PC-9 (cell line): ENCODE data around the gene S100B. TPM values are rescaled to one million over a fixed set of nuclear protein-coding genes. Genes with fewer than 3 reads are reported as not detected.

Source experiments
- BruUV-seq: library from RNA; stranded (reverse); fragments of 400-500 nt; replicated peaks from 2 replicates; lab custom pipeline; 2021; lab: Mats Ljungman, UMichigan
- CTCF ChIA-PET: fragments of 300-600 bp; sonication (Branson Sonifier 250); formaldehyde crosslinking; loops from one replicate; lab custom pipeline; 2022; ENCODE audit warnings: antibody characterized with exemption; lab: Charles Lee
- POLR2A ChIA-PET: fragments of 300-600 bp; sonication (Branson Sonifier 250); formaldehyde crosslinking; loops from one replicate; lab custom pipeline; 2022; ENCODE audit warnings: antibody characterized with exemption; ENCODE audit not compliant: unreplicated experiment; lab: Charles Lee
- DNase-seq, 2 experiments: peaks; one replicate each; pipeline versions ENCODE4 v3.0.0 to v3.0.0-alpha.2; 2015 to 2022; ENCODE audit warnings: mixed read lengths in 1 of 2
- H2AFZ ChIP-seq: fragments of 200-600 bp; sonication (generic); 2 replicates; pipeline ENCODE4 v1.8.1; 2017; ENCODE audit warnings: antibody characterized with exemption
- H3F3A ChIP-seq: fragments of 200-600 bp; sonication (generic); 2 replicates; pipeline ENCODE4 v1.8.1; 2017; ENCODE audit warnings: antibody characterized with exemption, mild to moderate bottlenecking, low read depth; ENCODE audit not compliant: insufficient read depth
- H3K27ac ChIP-seq: fragments of 200-600 bp; sonication (generic); 2 replicates; pipeline ENCODE4 v1.6.1; 2016; ENCODE audit warnings: mixed run types
- H3K27me3 ChIP-seq: fragments of 200-600 bp; sonication (generic); 2 replicates; pipeline ENCODE4 v1.6.1; 2016; ENCODE audit warnings: low read depth, mixed run types; ENCODE audit not compliant: insufficient read depth
- H3K36me3 ChIP-seq: fragments of 200-600 bp; sonication (generic); 2 replicates; pipeline ENCODE4 v1.6.1; 2016; ENCODE audit warnings: low read depth, mixed run types
- H3K4me1 ChIP-seq: fragments of 200-600 bp; sonication (generic); replicated peaks from 2 replicates; pipeline ENCODE4 v1.6.1; 2016; ENCODE audit warnings: mixed run types; ENCODE audit not compliant: insufficient read depth
- H3K4me2 ChIP-seq: fragments of 200-600 bp; sonication (generic); 2 replicates; pipeline ENCODE4 v1.6.1; 2017; ENCODE audit warnings: mixed run types
- H3K4me3 ChIP-seq: fragments of 200-600 bp; sonication (generic); 2 replicates; pipeline ENCODE4 v1.6.1; 2016; ENCODE audit warnings: mixed run types
- H3K79me2 ChIP-seq: fragments of 200-600 bp; sonication (generic); 2 replicates; pipeline ENCODE4 v1.6.1; 2017; ENCODE audit warnings: low read depth, mixed run types
- H3K9me2 ChIP-seq: fragments of 200-600 bp; sonication (generic); 2 replicates; pipeline ENCODE4 v1.8.1; 2017; ENCODE audit warnings: mild to moderate bottlenecking; ENCODE audit not compliant: insufficient read depth
- H3K9me3 ChIP-seq: fragments of 200-600 bp; sonication (generic); 2 replicates; pipeline ENCODE4 v1.8.1; 2016; ENCODE audit warnings: low read depth; ENCODE audit not compliant: insufficient read depth
- H4K20me1 ChIP-seq: fragments of 200-600 bp; sonication (generic); 2 replicates; pipeline ENCODE4 v1.8.1; 2017; ENCODE audit not compliant: insufficient read depth
- EZH2 ChIP-seq: fragments of 200-600 bp; sonication (generic); IDR thresholded peaks from 2 replicates; pipeline ENCODE4 v1.8.0; 2017; ENCODE audit warnings: antibody characterized with exemption, low read depth
- intact Hi-C: fragments of 100-400 bp; cut with micrococcal nuclease; formaldehyde crosslinking; loops from one replicate; pipeline ENCODE4 v1.10.0; 2022; ENCODE audit not compliant: unreplicated experiment
- total RNA-seq: library from RNA; stranded (reverse); gene quantifications from 2 replicates; pipeline ENCODE4 v1.2.3, GENCODE V29; 2021
- TF ChIP-seq, protein P1 (sequence below): fragments of 200-600 bp; sonication (generic); conservative IDR thresholded peaks from 2 replicates; pipeline ENCODE4 v1.6.1; 2017; ENCODE audit warnings: mixed run types, antibody characterized with exemption, mild to moderate bottlenecking, moderate library complexity

Gene S100B
- total RNA-seq, 1 experiment from 2014 or later = not detected

DNA sequence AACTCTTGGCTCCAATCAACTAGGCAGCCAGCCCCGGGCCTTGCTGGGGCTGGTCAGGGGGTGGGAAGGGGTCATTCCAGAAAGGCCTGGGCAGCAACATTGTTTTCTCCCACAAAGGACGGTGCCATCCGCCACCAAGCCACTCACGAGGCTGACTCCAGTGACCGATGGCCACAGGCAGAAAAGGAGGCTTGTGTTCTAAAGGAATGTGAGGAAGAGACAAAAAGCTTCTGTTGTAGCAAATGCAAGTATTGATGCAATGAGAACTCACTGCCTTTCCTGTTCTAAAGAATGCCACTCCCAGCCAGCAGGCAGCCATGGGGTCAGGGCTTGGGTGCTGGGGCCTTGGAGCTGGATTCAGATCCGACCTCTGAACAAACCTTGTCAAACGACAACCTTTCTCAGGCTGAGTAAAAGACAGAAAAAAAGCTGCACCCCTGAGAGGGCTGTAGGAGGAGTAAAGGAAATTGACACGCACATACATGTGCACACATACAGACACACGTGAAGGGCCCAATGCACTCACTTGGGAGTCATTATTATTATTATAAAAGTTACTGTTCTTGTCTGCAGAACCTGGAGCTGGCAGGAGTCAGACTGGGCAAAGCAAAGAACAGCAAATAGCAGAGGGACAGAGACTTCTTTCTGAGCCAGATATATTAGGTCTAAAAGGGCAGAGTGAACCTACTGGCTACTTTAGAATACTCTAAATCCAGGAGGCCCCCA lies 16.7 kb upstream of the S100B start:
- H3K4me3 ChIP-seq = no peak overlapping the region
- no TSS peak for BruUV-seq
- no peak overlapping the region for H3K4me2 ChIP-seq
- no peak for DNase-seq
- CTCF ChIA-PET = no interaction called here
- TF ChIP-seq, protein P1, sequence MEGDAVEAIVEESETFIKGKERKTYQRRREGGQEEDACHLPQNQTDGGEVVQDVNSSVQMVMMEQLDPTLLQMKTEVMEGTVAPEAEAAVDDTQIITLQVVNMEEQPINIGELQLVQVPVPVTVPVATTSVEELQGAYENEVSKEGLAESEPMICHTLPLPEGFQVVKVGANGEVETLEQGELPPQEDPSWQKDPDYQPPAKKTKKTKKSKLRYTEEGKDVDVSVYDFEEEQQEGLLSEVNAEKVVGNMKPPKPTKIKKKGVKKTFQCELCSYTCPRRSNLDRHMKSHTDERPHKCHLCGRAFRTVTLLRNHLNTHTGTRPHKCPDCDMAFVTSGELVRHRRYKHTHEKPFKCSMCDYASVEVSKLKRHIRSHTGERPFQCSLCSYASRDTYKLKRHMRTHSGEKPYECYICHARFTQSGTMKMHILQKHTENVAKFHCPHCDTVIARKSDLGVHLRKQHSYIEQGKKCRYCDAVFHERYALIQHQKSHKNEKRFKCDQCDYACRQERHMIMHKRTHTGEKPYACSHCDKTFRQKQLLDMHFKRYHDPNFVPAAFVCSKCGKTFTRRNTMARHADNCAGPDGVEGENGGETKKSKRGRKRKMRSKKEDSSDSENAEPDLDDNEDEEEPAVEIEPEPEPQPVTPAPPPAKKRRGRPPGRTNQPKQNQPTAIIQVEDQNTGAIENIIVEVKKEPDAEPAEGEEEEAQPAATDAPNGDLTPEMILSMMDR = no peak
- no peak for TF ChIP-seq EZH2
- no peak overlapping the region for H2AFZ ChIP-seq
- POLR2A ChIA-PET = no interaction called here
- no peaks in the 10 kb centered on the region for H3K36me3 ChIP-seq
- no peaks in the 10 kb centered on the region for H3F3A ChIP-seq
- no peaks in the 10 kb centered on the region for H4K20me1 ChIP-seq
- H3K27me3 ChIP-seq = 0 out of 2 replicates have a peak, but pooled peaks cover 2% of the 10 kb centered on the region
- intact Hi-C loops = no loop called here
- H3K9me2 ChIP-seq = no peaks in the 10 kb centered on the region
- H3K79me2 ChIP-seq = no peaks in the 10 kb centered on the region
- H3K9me3 ChIP-seq = no peaks in the 10 kb centered on the region; the same call in 1 of the 2 replicates
- no peak overlapping the region for H3K27ac ChIP-seq
- H3K4me1 ChIP-seq = no peaks in the 10 kb centered on the region

DNA sequence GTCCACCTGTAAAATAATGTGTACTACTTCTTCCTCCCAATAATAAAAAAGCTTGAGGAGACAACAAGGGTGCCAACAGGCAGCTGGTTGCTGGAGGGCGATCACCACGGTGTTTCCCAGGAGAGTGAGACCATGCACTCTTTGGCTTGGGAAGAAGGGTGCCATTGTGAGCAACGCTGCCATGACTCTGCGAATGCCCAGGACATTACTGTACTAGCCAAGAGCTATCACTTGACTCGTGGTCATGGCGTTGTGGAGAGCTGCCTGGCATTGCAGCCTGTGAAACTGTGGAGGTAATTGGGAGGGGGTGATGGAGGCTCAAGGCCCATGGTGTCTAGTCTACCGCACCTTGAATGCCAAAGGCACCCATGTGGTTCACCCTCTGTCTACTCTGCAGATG lies 16.0 kb upstream of the S100B start:
- CTCF ChIA-PET = no interaction called here
- no peaks in the 10 kb centered on the region for H3K9me2 ChIP-seq
- BruUV-seq = no TSS peak

DNA sequence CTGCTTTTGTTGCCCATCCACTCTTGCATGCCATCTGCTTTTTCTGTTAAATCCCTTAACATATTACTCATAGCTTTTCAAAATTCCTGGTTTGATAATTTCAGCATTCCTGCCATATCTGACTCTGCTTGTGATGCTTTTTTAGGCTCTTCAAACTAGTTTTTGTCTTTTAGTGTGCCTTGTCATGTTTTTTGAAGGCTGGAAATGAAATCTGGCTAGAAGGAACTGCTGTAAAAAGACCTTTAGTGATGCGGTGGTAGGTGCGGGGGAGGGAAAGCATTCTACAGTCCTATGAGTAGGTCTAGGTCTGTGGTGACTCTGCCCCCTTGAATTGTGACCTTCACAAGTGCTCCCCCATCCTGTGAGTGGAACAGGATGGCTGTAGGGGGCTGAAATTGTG lies 15.0 kb upstream of the S100B start:
- Histone ChIP-seq H3K27ac (no peak overlapping the region), H3K36me3 (no peaks in the 10 kb centered on the region), H3F3A (no peaks in the 10 kb centered on the region), H3K9me3 (no peaks in the 10 kb centered on the region), H4K20me1 (no peaks in the 10 kb centered on the region), H3K4me2 (no peak overlapping the region), H2AFZ (no peak overlapping the region), H3K9me2 (no peaks in the 10 kb centered on the region), H3K79me2 (no peaks in the 10 kb centered on the region), H3K4me1 (no peaks in the 10 kb centered on the region), H3K27me3 (0 out of 2 replicates have a peak, but pooled peaks cover 2% of the 10 kb centered on the region), H3K4me3 (no peak overlapping the region)
- intact Hi-C loops = no loop called here
- TF ChIP-seq, protein P1 = no peak
- no peak for TF ChIP-seq EZH2
- POLR2A ChIA-PET = interaction anchor here (0.6 kb wide), 1 partner anchor 436 kb away, joined by 44 read pairs; no protein-coding TSS in a partner anchor
- BruUV-seq = no TSS peak
- CTCF ChIA-PET = no interaction called here
- no peak for DNase-seq

More for the DNA sequence above, 16.0 kb upstream of the S100B start:
- no peaks in the 10 kb centered on the region for H3K9me3 ChIP-seq
- no peaks in the 10 kb centered on the region for H3K4me1 ChIP-seq
- H3K36me3 ChIP-seq = no peaks in the 10 kb centered on the region
- POLR2A ChIA-PET = no interaction called here
- H4K20me1 ChIP-seq = no peaks in the 10 kb centered on the region
- 0 out of 2 replicates have a peak, but pooled peaks cover 2% of the 10 kb centered on the region for H3K27me3 ChIP-seq
- DNase-seq = no peak
- no peaks in the 10 kb centered on the region for H3K79me2 ChIP-seq
- intact Hi-C loops = no loop called here
- H3K4me2 ChIP-seq = no peak overlapping the region
- no peaks in the 10 kb centered on the region for H3F3A ChIP-seq
- H2AFZ ChIP-seq = no peak overlapping the region
- no peak overlapping the region for H3K4me3 ChIP-seq
- TF ChIP-seq, protein P1 = no peak
- TF ChIP-seq EZH2 = no peak
- no peak overlapping the region for H3K27ac ChIP-seq
